GM23338 (cell line): ENCODE data around the gene CYP2W1. TPM values are rescaled to one million over a fixed set of nuclear protein-coding genes. Genes with fewer than 3 reads are reported as not detected.

Experiments
- ATAC-seq: fragments of 200-7000 bp; cut with Tn5 transposase; 3 replicates; pipeline ENCODE4 v1.9.1; 2020
- DNase-seq: peaks from one replicate; pipeline ENCODE4 v3.0.0-alpha.2; 2015; ENCODE audit warnings: low spot score
- H2AFZ ChIP-seq: fragments of 200-600 bp; sonication (generic); 2 replicates; pipeline ENCODE4 v1.8.0; 2016; ENCODE audit warnings: antibody characterized with exemption, mild to moderate bottlenecking, moderate library complexity
- H3F3A ChIP-seq: fragments of 200-600 bp; sonication (generic); replicated peaks from 2 replicates; pipeline ENCODE4 v1.8.0; 2017; ENCODE audit warnings: antibody characterized with exemption, mixed run types, low read depth
- H3K27ac ChIP-seq: fragments of 200-600 bp; sonication (generic); 2 replicates; pipeline ENCODE4 v1.6.1; 2016; ENCODE audit warnings: low read depth
- H3K27me3 ChIP-seq: fragments of 200-600 bp; sonication (generic); 2 replicates; pipeline ENCODE4 v1.8.0; 2016; ENCODE audit warnings: mild to moderate bottlenecking, mixed run types, moderate library complexity; ENCODE audit not compliant: insufficient read depth
- H3K36me3 ChIP-seq: fragments of 200-600 bp; sonication (generic); 2 replicates; pipeline ENCODE4 v1.8.0; 2016; ENCODE audit warnings: mild to moderate bottlenecking; ENCODE audit not compliant: insufficient read depth
- H3K4me1 ChIP-seq: fragments of 200-600 bp; sonication (generic); 2 replicates; pipeline ENCODE4 v1.8.0; 2016; ENCODE audit warnings: mild to moderate bottlenecking, moderate library complexity; ENCODE audit not compliant: insufficient read depth
- H3K4me2 ChIP-seq: fragments of 200-600 bp; sonication (generic); 2 replicates; pipeline ENCODE4 v1.7.1; 2017; ENCODE audit warnings: mixed run types
- H3K4me3 ChIP-seq: fragments of 200-600 bp; sonication (generic); 2 replicates; pipeline ENCODE4 v1.6.1; 2016; ENCODE audit warnings: mixed run types
- H3K79me2 ChIP-seq: fragments of 200-600 bp; sonication (generic); replicated peaks from 2 replicates; pipeline ENCODE4 v1.8.0; 2017; ENCODE audit warnings: mild to moderate bottlenecking; ENCODE audit not compliant: insufficient read depth
- H3K9me2 ChIP-seq: fragments of 200-600 bp; sonication (generic); 2 replicates; pipeline ENCODE4 v1.8.0; 2017; ENCODE audit not compliant: insufficient read depth
- H4K20me1 ChIP-seq: fragments of 200-600 bp; sonication (generic); replicated peaks from 2 replicates; pipeline ENCODE4 v1.8.0; 2017; ENCODE audit warnings: mild to moderate bottlenecking; ENCODE audit not compliant: insufficient read depth
- H3K27ac Mint-ChIP-seq: 2 replicates; pipeline ENCODE4 v1.8.0; 2020; ENCODE audit warnings: inconsistent platforms, mild to moderate bottlenecking, moderate library complexity, mixed read lengths
- H3K27me3 Mint-ChIP-seq: 3 replicates; pipeline ENCODE4 v1.8.0; 2022; ENCODE audit warnings: low read depth, mild to moderate bottlenecking, moderate library complexity, mixed read lengths, inconsistent platforms; ENCODE audit not compliant: insufficient read depth, poor library complexity
- H3K36me3 Mint-ChIP-seq: 3 replicates; pipeline ENCODE4 v1.8.0; 2021; ENCODE audit warnings: low read depth, mild to moderate bottlenecking, inconsistent platforms, moderate library complexity, mixed read lengths
- H3K4me1 Mint-ChIP-seq: 3 replicates; pipeline ENCODE4 v1.8.0; 2020; ENCODE audit warnings: mild to moderate bottlenecking, inconsistent platforms, mixed read lengths
- H3K4me3 Mint-ChIP-seq: 3 replicates; pipeline ENCODE4 v1.8.0; 2021; ENCODE audit warnings: moderate library complexity, mild to moderate bottlenecking, inconsistent platforms, mixed read lengths
- H3K9me3 Mint-ChIP-seq: 3 replicates; pipeline ENCODE4 v1.8.0; 2020; ENCODE audit warnings: moderate library complexity, mild to moderate bottlenecking, inconsistent platforms, mixed read lengths
- EZH2 ChIP-seq: fragments of 200-600 bp; sonication (generic); IDR thresholded peaks from one replicate; pipeline ENCODE4 v1.8.0; 2017; ENCODE audit warnings: antibody characterized with exemption, mild to moderate bottlenecking, low read depth; ENCODE audit not compliant: unreplicated experiment
- ZNF331 ChIP-seq: fragments of 250-450 bp; sonication (Bioruptor Pico); IDR thresholded peaks from 2 replicates; pipeline ENCODE4 v1.5.0; 2020; ENCODE audit warnings: low read depth, mild to moderate bottlenecking, moderate library complexity
- polyA plus RNA-seq: library from polyadenylated mRNA; unstranded; fragments of >200 nt; fragmentation: Nextera tagmentation; extraction: Ambion mirVana; gene quantifications from 2 replicates; pipeline ENCODE4 v1.2.1, GENCODE V29; 2016
- total RNA-seq: library from RNA; depleted of rRNA; stranded (reverse); fragments of >200 nt; shearing (Covaris generic); gene quantifications from 2 replicates; pipeline ENCODE4 v1.2.3, GENCODE V29; 2014
- TF ChIP-seq, protein P1 (sequence below): fragments of 250-450 bp; sonication (Bioruptor Pico); IDR thresholded peaks from 2 replicates; pipeline ENCODE4 v1.5.0; 2020; ENCODE audit warnings: mild to moderate bottlenecking, moderate library complexity

CYP2W1 gene
- total and polyA plus RNA-seq, 2 experiments from 2014 or later, result not detected

DNA sequence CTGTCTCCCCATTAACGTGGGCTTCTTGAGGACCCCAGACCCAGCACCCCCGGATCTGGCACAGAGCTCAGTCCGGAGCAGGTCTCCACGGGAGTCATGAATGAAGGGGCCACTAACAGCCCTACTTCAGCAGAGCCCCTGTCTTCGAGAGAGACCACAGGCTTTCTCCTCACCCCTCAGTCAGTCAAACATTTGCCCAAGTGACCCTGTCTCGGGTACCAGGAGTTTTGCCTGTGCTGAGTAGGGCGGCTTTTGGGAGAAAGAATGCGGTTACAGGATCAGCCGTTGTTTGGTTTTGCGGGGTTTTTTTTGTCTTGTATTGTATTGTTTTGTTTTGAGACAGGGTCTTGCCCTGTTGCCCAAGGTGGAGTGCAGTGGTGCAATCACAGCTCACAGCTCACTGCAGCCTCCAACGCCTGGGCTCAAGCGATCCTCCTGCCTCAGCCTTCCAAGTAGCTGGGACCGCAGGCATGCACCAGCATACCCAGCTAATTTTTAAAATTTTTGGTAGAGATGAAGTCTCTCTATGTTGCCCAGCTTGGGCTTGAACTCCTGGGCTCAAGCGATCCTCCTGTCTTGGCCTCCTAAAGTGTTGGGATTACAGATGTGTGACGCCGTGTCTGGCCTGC lies 45.0 kb upstream of the CYP2W1 start:
- ATAC-seq, result no peak

More for the DNA sequence above, 45.0 kb upstream of the CYP2W1 start:
- H3F3A ChIP-seq, result no peaks in the 10 kb centered on the region
- no peak overlapping the region for H2AFZ ChIP-seq
- peaks cover 7% of the 10 kb centered on the region for H3K27me3 Mint-ChIP-seq
- H3K27me3 ChIP-seq, result peaks cover 8% of the 10 kb centered on the region; the same call in 1 of the 2 replicates
- no peaks in the 10 kb centered on the region for H3K9me2 ChIP-seq
- no peak overlapping the region for H3K4me2 ChIP-seq
- no peak for DNase-seq
- no peaks in the 10 kb centered on the region; the same call in 2 of the 3 replicates for H3K4me1 Mint-ChIP-seq
- H3K9me3 Mint-ChIP-seq, result peaks cover 5% of the 10 kb centered on the region
- H3K36me3 ChIP-seq, result no peaks in the 10 kb centered on the region
- no peak overlapping the region for H3K4me3 Mint-ChIP-seq
- H3K4me3 ChIP-seq, result no peak overlapping the region
- H4K20me1 ChIP-seq, result no peaks in the 10 kb centered on the region
- no peaks in the 10 kb centered on the region for H3K79me2 ChIP-seq
- H3K27ac Mint-ChIP-seq, result no peak overlapping the region
- no peaks in the 10 kb centered on the region for H3K4me1 ChIP-seq
- TF ChIP-seq EZH2 (no peak), ZNF331 (CRISPR knock-in tag) (no peak)
- TF ChIP-seq, protein P1, sequence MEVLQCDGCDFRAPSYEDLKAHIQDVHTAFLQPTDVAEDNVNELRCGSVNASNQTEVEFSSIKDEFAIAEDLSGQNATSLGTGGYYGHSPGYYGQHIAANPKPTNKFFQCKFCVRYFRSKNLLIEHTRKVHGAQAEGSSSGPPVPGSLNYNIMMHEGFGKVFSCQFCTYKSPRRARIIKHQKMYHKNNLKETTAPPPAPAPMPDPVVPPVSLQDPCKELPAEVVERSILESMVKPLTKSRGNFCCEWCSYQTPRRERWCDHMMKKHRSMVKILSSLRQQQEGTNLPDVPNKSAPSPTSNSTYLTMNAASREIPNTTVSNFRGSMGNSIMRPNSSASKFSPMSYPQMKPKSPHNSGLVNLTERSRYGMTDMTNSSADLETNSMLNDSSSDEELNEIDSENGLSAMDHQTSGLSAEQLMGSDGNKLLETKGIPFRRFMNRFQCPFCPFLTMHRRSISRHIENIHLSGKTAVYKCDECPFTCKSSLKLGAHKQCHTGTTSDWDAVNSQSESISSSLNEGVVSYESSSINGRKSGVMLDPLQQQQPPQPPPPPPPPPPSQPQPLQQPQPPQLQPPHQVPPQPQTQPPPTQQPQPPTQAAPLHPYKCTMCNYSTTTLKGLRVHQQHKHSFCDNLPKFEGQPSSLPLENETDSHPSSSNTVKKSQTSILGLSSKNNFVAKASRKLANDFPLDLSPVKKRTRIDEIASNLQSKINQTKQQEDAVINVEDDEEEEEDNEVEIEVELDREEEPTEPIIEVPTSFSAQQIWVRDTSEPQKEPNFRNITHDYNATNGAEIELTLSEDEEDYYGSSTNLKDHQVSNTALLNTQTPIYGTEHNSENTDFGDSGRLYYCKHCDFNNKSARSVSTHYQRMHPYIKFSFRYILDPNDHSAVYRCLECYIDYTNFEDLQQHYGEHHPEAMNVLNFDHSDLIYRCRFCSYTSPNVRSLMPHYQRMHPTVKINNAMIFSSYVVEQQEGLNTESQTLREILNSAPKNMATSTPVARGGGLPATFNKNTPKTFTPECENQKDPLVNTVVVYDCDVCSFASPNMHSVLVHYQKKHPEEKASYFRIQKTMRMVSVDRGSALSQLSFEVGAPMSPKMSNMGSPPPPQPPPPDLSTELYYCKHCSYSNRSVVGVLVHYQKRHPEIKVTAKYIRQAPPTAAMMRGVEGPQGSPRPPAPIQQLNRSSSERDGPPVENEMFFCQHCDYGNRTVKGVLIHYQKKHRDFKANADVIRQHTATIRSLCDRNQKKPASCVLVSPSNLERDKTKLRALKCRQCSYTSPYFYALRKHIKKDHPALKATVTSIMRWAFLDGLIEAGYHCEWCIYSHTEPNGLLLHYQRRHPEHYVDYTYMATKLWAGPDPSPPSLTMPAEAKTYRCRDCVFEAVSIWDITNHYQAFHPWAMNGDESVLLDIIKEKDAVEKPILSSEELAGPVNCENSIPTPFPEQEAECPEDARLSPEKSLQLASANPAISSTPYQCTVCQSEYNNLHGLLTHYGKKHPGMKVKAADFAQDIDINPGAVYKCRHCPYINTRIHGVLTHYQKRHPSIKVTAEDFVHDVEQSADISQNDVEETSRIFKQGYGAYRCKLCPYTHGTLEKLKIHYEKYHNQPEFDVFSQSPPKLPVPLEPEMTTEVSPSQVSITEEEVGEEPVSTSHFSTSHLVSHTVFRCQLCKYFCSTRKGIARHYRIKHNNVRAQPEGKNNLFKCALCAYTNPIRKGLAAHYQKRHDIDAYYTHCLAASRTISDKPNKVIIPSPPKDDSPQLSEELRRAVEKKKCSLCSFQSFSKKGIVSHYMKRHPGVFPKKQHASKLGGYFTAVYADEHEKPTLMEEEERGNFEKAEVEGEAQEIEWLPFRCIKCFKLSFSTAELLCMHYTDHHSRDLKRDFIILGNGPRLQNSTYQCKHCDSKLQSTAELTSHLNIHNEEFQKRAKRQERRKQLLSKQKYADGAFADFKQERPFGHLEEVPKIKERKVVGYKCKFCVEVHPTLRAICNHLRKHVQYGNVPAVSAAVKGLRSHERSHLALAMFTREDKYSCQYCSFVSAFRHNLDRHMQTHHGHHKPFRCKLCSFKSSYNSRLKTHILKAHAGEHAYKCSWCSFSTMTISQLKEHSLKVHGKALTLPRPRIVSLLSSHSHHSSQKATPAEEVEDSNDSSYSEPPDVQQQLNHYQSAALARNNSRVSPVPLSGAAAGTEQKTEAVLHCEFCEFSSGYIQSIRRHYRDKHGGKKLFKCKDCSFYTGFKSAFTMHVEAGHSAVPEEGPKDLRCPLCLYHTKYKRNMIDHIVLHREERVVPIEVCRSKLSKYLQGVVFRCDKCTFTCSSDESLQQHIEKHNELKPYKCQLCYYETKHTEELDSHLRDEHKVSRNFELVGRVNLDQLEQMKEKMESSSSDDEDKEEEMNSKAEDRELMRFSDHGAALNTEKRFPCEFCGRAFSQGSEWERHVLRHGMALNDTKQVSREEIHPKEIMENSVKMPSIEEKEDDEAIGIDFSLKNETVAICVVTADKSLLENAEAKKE (CRISPR knock-in tag), result no peak
- H3K36me3 Mint-ChIP-seq, result no peaks in the 10 kb centered on the region; the same call in 2 of the 3 replicates
- H3K27ac ChIP-seq, result no peak overlapping the region
